H9 (cell line): ENCODE results near the gene ALCAM. TPM values are rescaled to one million over a fixed set of nuclear protein-coding genes. Genes with fewer than 3 reads are reported as not detected.

Experiments
- DNase-seq: peaks from one replicate; pipeline ENCODE4 v3.0.0-alpha.2; 2017
- H2AFZ ChIP-seq: one replicate; pipeline ENCODE4 v1.6.1; 2013; ENCODE audit warnings: mild to moderate bottlenecking, low read length, control low read depth, moderate library complexity
- H2AK5ac ChIP-seq: 2 replicates; pipeline ENCODE4 v1.6.1; 2013; ENCODE audit warnings: low read length, control low read depth, mixed read lengths; ENCODE audit not compliant: insufficient read length
- H2BK120ac ChIP-seq: one replicate; pipeline ENCODE4 v1.6.1; 2013; ENCODE audit warnings: low read depth, mild to moderate bottlenecking, low read length, control low read depth, inconsistent platforms; ENCODE audit not compliant: poor library complexity, severe bottlenecking
- H2BK12ac ChIP-seq: 2 replicates; pipeline ENCODE4 v1.6.1; 2013; ENCODE audit warnings: low read length, control low read depth, mixed read lengths, low read depth; ENCODE audit not compliant: insufficient read length
- H2BK15ac ChIP-seq: 2 replicates; pipeline ENCODE4 v1.6.1; 2013; ENCODE audit warnings: low read depth, low read length, control low read depth
- H2BK20ac ChIP-seq: one replicate; pipeline ENCODE4 v1.6.1; 2013; ENCODE audit warnings: low read depth, mild to moderate bottlenecking, low read length, control low read depth, inconsistent platforms; ENCODE audit not compliant: poor library complexity, severe bottlenecking
- H2BK5ac ChIP-seq: 2 replicates; pipeline ENCODE4 v1.6.1; 2013; ENCODE audit warnings: low read length, control low read depth, mixed read lengths; ENCODE audit not compliant: insufficient read length
- H3K14ac ChIP-seq: 2 replicates; pipeline ENCODE4 v1.6.1; 2013; ENCODE audit warnings: low read length, control low read depth; ENCODE audit not compliant: insufficient read depth
- H3K18ac ChIP-seq: 2 replicates; pipeline ENCODE4 v1.6.1; 2013; ENCODE audit warnings: low read depth, mild to moderate bottlenecking, mixed read lengths, low read length, control low read depth; ENCODE audit not compliant: insufficient read length
- H3K23ac ChIP-seq: 2 replicates; pipeline ENCODE4 v1.6.1; 2013; ENCODE audit warnings: low read length, control low read depth, mixed read lengths, low read depth; ENCODE audit not compliant: insufficient read length
- H3K23me2 ChIP-seq: 2 replicates; pipeline ENCODE4 v1.6.1; 2013; ENCODE audit warnings: low read depth, mild to moderate bottlenecking, mixed read lengths, low read length, control low read depth; ENCODE audit not compliant: insufficient read length, poor library complexity, severe bottlenecking
- H3K27ac ChIP-seq: 2 replicates; pipeline ENCODE4 v1.5.1; 2013; ENCODE audit warnings: low read length, control low read depth, mixed read lengths, low read depth; ENCODE audit not compliant: insufficient read length
- H3K27me3 ChIP-seq: 2 replicates; pipeline ENCODE4 v1.6.1; 2013; ENCODE audit warnings: low read length, control low read depth, inconsistent platforms; ENCODE audit not compliant: insufficient read depth
- H3K4ac ChIP-seq: 2 replicates; pipeline ENCODE4 v1.6.1; 2013; ENCODE audit warnings: low read depth, mild to moderate bottlenecking, control low read depth, inconsistent platforms, low read length, moderate library complexity
- H3K4me1 ChIP-seq: 2 replicates; pipeline ENCODE4 v1.6.1; 2013; ENCODE audit warnings: low read length, control low read depth, inconsistent platforms; ENCODE audit not compliant: insufficient read depth
- H3K4me2 ChIP-seq: 2 replicates; pipeline ENCODE4 v1.6.1; 2013; ENCODE audit warnings: low read length, control low read depth, mixed read lengths; ENCODE audit not compliant: insufficient read length, insufficient read depth
- H3K56ac ChIP-seq: 2 replicates; pipeline ENCODE4 v1.6.1; 2013; ENCODE audit warnings: low read depth, mild to moderate bottlenecking, mixed read lengths, low read length, control low read depth; ENCODE audit not compliant: insufficient read length
- H3K79me1 ChIP-seq: 2 replicates; pipeline ENCODE4 v1.6.1; 2013; ENCODE audit warnings: low read depth, mild to moderate bottlenecking, moderate library complexity, low read length, control low read depth, inconsistent platforms; ENCODE audit not compliant: insufficient read depth, poor library complexity, severe bottlenecking
- H3K79me2 ChIP-seq: 2 replicates; pipeline ENCODE4 v1.6.1; 2013; ENCODE audit warnings: low read length, control low read depth, inconsistent platforms; ENCODE audit not compliant: insufficient read depth
- H3K9ac ChIP-seq: 2 replicates; pipeline ENCODE4 v1.6.1; 2013; ENCODE audit warnings: low read length, control low read depth, mixed read lengths; ENCODE audit not compliant: insufficient read length; ENCODE audit errors: extremely low read depth
- H3K9me3 ChIP-seq: one replicate; pipeline ENCODE4 v1.6.1; 2013; ENCODE audit warnings: low read depth, low read length, inconsistent platforms; ENCODE audit not compliant: control insufficient read depth
- H3T11ph ChIP-seq: one replicate; pipeline ENCODE4 v1.6.1; 2013; ENCODE audit warnings: mild to moderate bottlenecking, low read length, control low read depth, inconsistent platforms
- H4K20me1 ChIP-seq: one replicate; pipeline ENCODE4 v1.6.1; 2013; ENCODE audit not compliant: control insufficient read depth, insufficient read length, insufficient read depth
- H4K5ac ChIP-seq: 2 replicates; pipeline ENCODE4 v1.6.1; 2013; ENCODE audit warnings: low read depth, mild to moderate bottlenecking, mixed read lengths, low read length, control low read depth; ENCODE audit not compliant: insufficient read length
- H4K8ac ChIP-seq: replicated peaks from 2 replicates; pipeline ENCODE4 v1.6.1; 2013; ENCODE audit warnings: low read length, control low read depth, mixed read lengths, low read depth; ENCODE audit not compliant: insufficient read length
- H4K91ac ChIP-seq: 2 replicates; pipeline ENCODE4 v1.6.1; 2013; ENCODE audit warnings: low read depth, mild to moderate bottlenecking, moderate library complexity, mixed read lengths, low read length, control low read depth; ENCODE audit not compliant: insufficient read length
- H3K27ac Mint-ChIP-seq, 3 experiments: 2 replicates in 2 of 3; 3 replicates in 1 of 3; pipeline ENCODE4 v1.8.0; 2020 to 2021; ENCODE audit warnings: mixed read lengths in 3 of 3, mild to moderate bottlenecking in 1 of 3, moderate library complexity in 1 of 3
- H3K27me3 Mint-ChIP-seq: 2 replicates; pipeline ENCODE4 v1.8.0; 2021; ENCODE audit warnings: low read depth, mild to moderate bottlenecking, moderate library complexity, mixed read lengths
- H3K36me3 Mint-ChIP-seq, 3 experiments: 2 replicates in 2 of 3; 3 replicates in 1 of 3; pipeline ENCODE4 v1.8.0; 2020 to 2021; ENCODE audit warnings: low read depth in 3 of 3, mixed read lengths in 3 of 3; ENCODE audit not compliant: insufficient read depth in 1 of 3
- H3K4me1 Mint-ChIP-seq, 2 experiments: 2 replicates each; pipeline ENCODE4 v1.8.0; 2020; ENCODE audit warnings: mixed read lengths in 2 of 2
- H3K4me3 Mint-ChIP-seq, 2 experiments: 2 replicates in 1 of 2; 3 replicates in 1 of 2; pipeline ENCODE4 v1.8.0; 2020 to 2021; ENCODE audit warnings: mild to moderate bottlenecking in 2 of 2, mixed read lengths in 2 of 2, moderate library complexity in 1 of 2
- H3K9me3 Mint-ChIP-seq, 2 experiments: 2 replicates in 1 of 2; 3 replicates in 1 of 2; pipeline ENCODE4 v1.8.0; 2020; ENCODE audit warnings: mild to moderate bottlenecking in 2 of 2, mixed read lengths in 2 of 2, moderate library complexity in 1 of 2
- total RNA-seq: library from RNA; stranded (reverse); gene quantifications from 2 replicates; pipeline ENCODE4 v1.2.1, GENCODE V29; 2021
- TF ChIP-seq, protein P1 (sequence below): fragments of 200-600 bp; sonication (generic); conservative IDR thresholded peaks from 3 replicates; pipeline ENCODE4 v1.8.0; 2021; ENCODE audit warnings: antibody characterized with exemption, mild to moderate bottlenecking

The ALCAM gene
- total RNA-seq, 1 experiment from 2014 or later = 43.7 TPM

- H2BK5ac ChIP-seq = no peak overlapping the region
- no peak overlapping the region for H3K9ac ChIP-seq
- no peak overlapping the region for H3K23ac ChIP-seq
- Mint-ChIP-seq H3K36me3 (no peaks in the 10 kb centered on the region), H3K9me3 (no peaks in the 10 kb centered on the region), H3K27ac (no peak overlapping the region; a peak in 1 of 7 replicates), H3K4me1 (peaks cover 28 to 31% of the 10 kb centered on the region in 2 experiments), H3K4me3 (no peak overlapping the region), H3K27me3 (no peaks in the 10 kb centered on the region)
- no peak overlapping the region for H2BK20ac ChIP-seq
- no peak overlapping the region for H2AFZ ChIP-seq
- H2BK15ac ChIP-seq = no peak overlapping the region
- TF ChIP-seq, protein P1, sequence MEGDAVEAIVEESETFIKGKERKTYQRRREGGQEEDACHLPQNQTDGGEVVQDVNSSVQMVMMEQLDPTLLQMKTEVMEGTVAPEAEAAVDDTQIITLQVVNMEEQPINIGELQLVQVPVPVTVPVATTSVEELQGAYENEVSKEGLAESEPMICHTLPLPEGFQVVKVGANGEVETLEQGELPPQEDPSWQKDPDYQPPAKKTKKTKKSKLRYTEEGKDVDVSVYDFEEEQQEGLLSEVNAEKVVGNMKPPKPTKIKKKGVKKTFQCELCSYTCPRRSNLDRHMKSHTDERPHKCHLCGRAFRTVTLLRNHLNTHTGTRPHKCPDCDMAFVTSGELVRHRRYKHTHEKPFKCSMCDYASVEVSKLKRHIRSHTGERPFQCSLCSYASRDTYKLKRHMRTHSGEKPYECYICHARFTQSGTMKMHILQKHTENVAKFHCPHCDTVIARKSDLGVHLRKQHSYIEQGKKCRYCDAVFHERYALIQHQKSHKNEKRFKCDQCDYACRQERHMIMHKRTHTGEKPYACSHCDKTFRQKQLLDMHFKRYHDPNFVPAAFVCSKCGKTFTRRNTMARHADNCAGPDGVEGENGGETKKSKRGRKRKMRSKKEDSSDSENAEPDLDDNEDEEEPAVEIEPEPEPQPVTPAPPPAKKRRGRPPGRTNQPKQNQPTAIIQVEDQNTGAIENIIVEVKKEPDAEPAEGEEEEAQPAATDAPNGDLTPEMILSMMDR = no peak
- H3K27me3 ChIP-seq = no peaks in the 10 kb centered on the region
- H4K20me1 ChIP-seq = no peaks in the 10 kb centered on the region
- peaks cover 4% of the 10 kb centered on the region for H3K4me1 ChIP-seq
- H2AK5ac ChIP-seq = no peak overlapping the region
- no peaks in the 10 kb centered on the region; the same call in 1 of the 2 replicates for H3K79me2 ChIP-seq
- H2BK120ac ChIP-seq = no peak overlapping the region
- no peak overlapping the region for H3T11ph ChIP-seq
- no peak for DNase-seq
- H4K5ac ChIP-seq = no peak overlapping the region
- H4K8ac ChIP-seq = no peak overlapping the region
- H3K14ac ChIP-seq = no peak overlapping the region
- H3K23me2 ChIP-seq = no peaks in the 10 kb centered on the region
- no peak overlapping the region for H3K27ac ChIP-seq
- H4K91ac ChIP-seq = no peak overlapping the region
- H3K79me1 ChIP-seq = no peaks in the 10 kb centered on the region
- no peak overlapping the region for H3K4me2 ChIP-seq
- H2BK12ac ChIP-seq = no peak overlapping the region
- H3K9me3 ChIP-seq = no peaks in the 10 kb centered on the region
- H3K18ac ChIP-seq = no peak overlapping the region
- H3K56ac ChIP-seq = no peak overlapping the region
- H3K4ac ChIP-seq = no peak overlapping the region
Observed at GRCh38 chr3:105511031-105511430, 144.3 kb downstream of the ALCAM start.
